SHP77 treated with DMSO at 0.1 percent for 48 hours (cell line): ENCODE measurements around the gene ATF7.
"Not testable (repeated sequence)": the region's sequence is repeated elsewhere in the genome, so short reads cannot be mapped to it uniquely, and the experiment has no call there.

Source experiments
- DNase-seq: peaks from one replicate; lab custom pipeline; 2025; lab: John Stamatoyannopoulos, UW

Gene ATF7

GRCh38 chr12:53626702-53627169 lies 554 bp upstream of the ATF7 start:
- no peak for DNase-seq

- DNase-seq: no peak
These were observed 723 bp downstream of the ATF7 start for GRCh38 chr12:53625373-53625945.

GRCh38 chr12:53624956-53625355 lies 1.2 kb downstream of the ATF7 start:
- no peak for DNase-seq

- DNase-seq: no peak
These were observed 1.7 kb downstream of the ATF7 start for GRCh38 chr12:53624458-53624857.

- no peak for DNase-seq
These were observed 2.4 kb downstream of the ATF7 start for GRCh38 chr12:53623548-53624385.

GRCh38 chr12:53622724-53623123 lies 3.5 kb downstream of the ATF7 start:
- DNase-seq: no peak

- DNase-seq: no peak
These were observed 7.9 kb downstream of the ATF7 start for GRCh38 chr12:53618275-53618674.

GRCh38 chr12:53617700-53618099 lies 8.5 kb downstream of the ATF7 start:
- no peak for DNase-seq

- no peak for DNase-seq
These were observed 9.2 kb downstream of the ATF7 start for GRCh38 chr12:53616950-53617349.

- no peak for DNase-seq
These were observed 12.4 kb downstream of the ATF7 start for GRCh38 chr12:53613821-53614220.

- no peak for DNase-seq
These were observed 13.2 kb downstream of the ATF7 start for GRCh38 chr12:53612978-53613377.

GRCh38 chr12:53611304-53611703 lies 14.9 kb downstream of the ATF7 start:
- no peak for DNase-seq

- DNase-seq: not testable (repeated sequence)
These were observed 19.5 kb downstream of the ATF7 start for GRCh38 chr12:53606688-53607087.

GRCh38 chr12:53604581-53604980 lies 21.6 kb downstream of the ATF7 start:
- no peak for DNase-seq

GRCh38 chr12:53603804-53604203 lies 22.4 kb downstream of the ATF7 start:
- DNase-seq: no peak

- DNase-seq: no peak
These were observed 23.0 kb downstream of the ATF7 start for GRCh38 chr12:53603196-53603595.

- DNase-seq: no peak
These were observed 23.9 kb downstream of the ATF7 start for GRCh38 chr12:53602176-53602864.

- no peak for DNase-seq
These were observed 24.8 kb downstream of the ATF7 start for GRCh38 chr12:53601296-53601847.

GRCh38 chr12:53600490-53601295 lies 25.5 kb downstream of the ATF7 start:
- DNase-seq: no peak

GRCh38 chr12:53599579-53599978 lies 26.6 kb downstream of the ATF7 start:
- DNase-seq: no peak

GRCh38 chr12:53598971-53599370 lies 27.2 kb downstream of the ATF7 start:
- not testable (repeated sequence) for DNase-seq

- DNase-seq: no peak
These were observed 29.2 kb downstream of the ATF7 start for GRCh38 chr12:53596920-53597363.
